ENCODE results near the gene MND1. TPM values are rescaled to one million over a fixed set of nuclear protein-coding genes. Genes with fewer than 3 reads are reported as not detected.
"Not testable (repeated sequence)": the region's sequence is repeated elsewhere in the genome, so short reads cannot be mapped to it uniquely, and the experiment has no call there.

The MND1 gene
- total RNA-seq, 1 donor from 2014 or later, result 33.6 TPM

DNA sequence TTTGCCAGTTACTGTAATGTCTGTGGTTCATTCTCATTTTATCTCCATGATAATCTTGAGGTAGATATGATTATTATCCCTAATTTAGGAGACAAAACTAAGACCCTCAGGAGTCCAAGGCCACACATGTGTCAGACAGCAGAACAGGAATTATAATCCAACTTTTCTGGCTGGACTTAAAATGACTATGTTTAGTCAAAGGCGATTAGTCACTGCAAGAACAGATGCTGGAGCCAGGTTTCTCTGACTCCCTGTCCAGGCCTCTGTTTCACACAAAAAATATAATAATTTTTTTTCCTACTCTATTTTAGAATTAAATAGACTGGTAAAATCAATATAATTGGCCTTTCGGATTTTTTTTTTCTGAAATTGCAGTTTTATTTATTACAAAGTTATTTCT is 64.9 kb downstream of the MND1 start:
- H3K4me1 Mint-ChIP-seq, result peaks cover 19% of the 10 kb centered on the region
- no peak overlapping the region for H3K27ac Mint-ChIP-seq (ENCODE audit: unreplicated experiment)

GRCh38 chr4:153409924-153410501 is 65.5 kb downstream of the MND1 start:
- Mint-ChIP-seq H3K9me3 (peaks cover 9% of the 10 kb centered on the region), H3K27me3 (ENCODE audit: low read depth) (no peaks in the 10 kb centered on the region), H3K36me3 (ENCODE audit: low read depth) (peaks cover 28% of the 10 kb centered on the region), H3K4me3 (no peak overlapping the region), H3K4me1 (peaks cover 19% of the 10 kb centered on the region), H3K27ac (ENCODE audit: unreplicated experiment) (peak overlapping the region; percentile 64)
- DNase-seq (ENCODE audit: low read depth, low spot score), result no peak
- TF ChIP-seq CTCF (conservative IDR thresholded peaks at IDR 0.05), result no peak

More for the DNA sequence above, 64.9 kb downstream of the MND1 start:
- Mint-ChIP-seq H3K4me3 (no peak overlapping the region), H3K27me3 (ENCODE audit: low read depth) (no peaks in the 10 kb centered on the region), H3K36me3 (ENCODE audit: low read depth) (peaks cover 30% of the 10 kb centered on the region), H3K9me3 (peaks cover 9% of the 10 kb centered on the region)
- no peak for TF ChIP-seq CTCF (conservative IDR thresholded peaks at IDR 0.05)
- DNase-seq (ENCODE audit: low read depth, low spot score), result no peak

DNA sequence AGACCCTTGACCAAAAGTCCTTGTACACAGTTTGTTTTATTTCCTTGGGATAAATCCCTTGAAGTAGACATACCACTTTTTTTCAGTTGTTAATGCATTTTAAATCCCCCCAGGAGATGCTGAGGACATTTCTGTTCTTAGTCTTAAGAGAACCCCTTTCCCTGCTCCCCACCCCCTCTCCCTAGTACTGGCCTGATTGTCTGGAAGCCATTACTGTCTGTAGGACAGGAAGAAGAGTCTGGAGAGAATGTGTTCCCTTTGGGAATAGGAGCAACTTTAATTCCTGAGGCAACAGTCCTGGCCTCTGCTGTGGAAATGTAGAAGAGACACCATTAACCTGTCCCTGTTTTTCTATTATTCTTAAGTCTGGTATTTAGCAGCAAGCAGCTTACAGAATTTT is 69.4 kb downstream of the MND1 start:
- Mint-ChIP-seq H3K9me3 (no peaks in the 10 kb centered on the region), H3K4me3 (peak overlapping the region; percentile 19), H3K27me3 (ENCODE audit: low read depth) (no peaks in the 10 kb centered on the region), H3K27ac (ENCODE audit: unreplicated experiment) (peak overlapping the region; percentile 96), H3K4me1 (peaks cover 30% of the 10 kb centered on the region), H3K36me3 (ENCODE audit: low read depth) (peaks cover 12% of the 10 kb centered on the region)
- DNase-seq (ENCODE audit: low read depth, low spot score), result no peak
- TF ChIP-seq CTCF (conservative IDR thresholded peaks at IDR 0.05), result no peak

GRCh38 chr4:153416456-153416855 is 72.0 kb downstream of the MND1 start:
- peaks cover 38% of the 10 kb centered on the region for H3K4me1 Mint-ChIP-seq
- H3K36me3 Mint-ChIP-seq (ENCODE audit: low read depth); H3K27ac Mint-ChIP-seq (ENCODE audit: unreplicated experiment); DNase-seq (ENCODE audit: low read depth, low spot score); H3K4me3 Mint-ChIP-seq; H3K27me3 Mint-ChIP-seq (ENCODE audit: low read depth); H3K9me3 Mint-ChIP-seq: not testable (repeated sequence)

DNA sequence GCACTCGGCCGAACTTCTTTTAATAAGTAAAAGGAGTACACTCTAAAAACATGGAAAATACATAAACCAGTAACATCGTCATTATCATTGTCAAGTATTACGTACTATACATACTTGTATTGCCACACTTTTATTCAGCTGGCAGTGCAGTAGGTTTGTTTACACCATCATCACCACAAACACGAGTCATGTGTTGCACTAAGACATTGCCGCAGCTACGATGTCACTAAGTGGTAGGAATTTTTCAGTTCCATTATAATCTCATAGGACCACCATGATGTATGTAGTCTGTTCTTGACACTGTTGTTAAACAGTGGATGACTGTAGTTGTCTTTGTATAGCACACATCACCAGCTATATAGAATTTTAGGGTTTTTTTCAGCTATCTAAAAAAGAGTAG is 73.6 kb downstream of the MND1 start:
- H3K27ac Mint-ChIP-seq (ENCODE audit: unreplicated experiment), result peak overlapping the region; percentile 14
- H3K36me3 Mint-ChIP-seq (ENCODE audit: low read depth), result peaks cover 7% of the 10 kb centered on the region
- H3K27me3 Mint-ChIP-seq (ENCODE audit: low read depth), result no peaks in the 10 kb centered on the region
- peak overlapping the region; percentile 18 for H3K4me3 Mint-ChIP-seq
- TF ChIP-seq CTCF (conservative IDR thresholded peaks at IDR 0.05), result no peak
- no peak for DNase-seq (ENCODE audit: low read depth, low spot score)
- peaks cover 38% of the 10 kb centered on the region for H3K4me1 Mint-ChIP-seq
- no peaks in the 10 kb centered on the region for H3K9me3 Mint-ChIP-seq

DNA sequence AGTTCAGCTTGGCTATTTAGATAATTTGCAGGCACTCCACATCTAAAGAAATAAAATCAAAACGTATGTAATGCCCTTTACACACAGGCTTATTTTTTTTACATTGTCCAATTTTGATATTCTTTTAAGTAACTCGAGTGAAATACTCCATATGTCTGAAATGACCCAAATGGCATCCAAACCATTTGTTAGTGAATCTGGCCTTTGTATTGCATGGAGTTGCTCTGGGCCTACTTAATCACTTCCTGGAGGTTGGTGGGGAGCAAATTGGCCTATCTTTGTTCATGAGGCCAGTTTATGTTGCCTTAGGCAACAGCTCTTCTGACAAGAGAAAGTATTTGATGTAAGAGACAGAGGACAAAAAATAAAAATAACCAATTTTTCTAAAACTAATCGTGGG is 74.1 kb downstream of the MND1 start:
- no peaks in the 10 kb centered on the region for H3K27me3 Mint-ChIP-seq (ENCODE audit: low read depth)
- H3K4me3 Mint-ChIP-seq, result peak overlapping the region; percentile 18
- H3K9me3 Mint-ChIP-seq, result no peaks in the 10 kb centered on the region
- H3K27ac Mint-ChIP-seq (ENCODE audit: unreplicated experiment), result peak overlapping the region; percentile 14
- no peak for TF ChIP-seq CTCF (conservative IDR thresholded peaks at IDR 0.05)
- no peak for DNase-seq (ENCODE audit: low read depth, low spot score)
- H3K4me1 Mint-ChIP-seq, result peaks cover 35% of the 10 kb centered on the region
- H3K36me3 Mint-ChIP-seq (ENCODE audit: low read depth), result peaks cover 7% of the 10 kb centered on the region
